Endothelial cell of umbilical vein (primary cell): ENCODE data around the gene DNAI2. TPM values are rescaled to one million over a fixed set of nuclear protein-coding genes. Genes with fewer than 3 reads are reported as not detected.

Experiments used
- BruUV-seq: library from RNA; stranded (reverse); fragments of 400-500 nt; replicated peaks from 2 replicates; lab custom pipeline; 2021; lab: Mats Ljungman, UMichigan
- CTCF ChIA-PET: fragments of 300-600, 350-600 bp; sonication (Branson Sonifier 250); formaldehyde crosslinking; loops from one replicate; lab custom pipeline; 2021; ENCODE audit warnings: antibody characterized with exemption, inconsistent platforms; lab: Charles Lee
- POLR2A ChIA-PET: fragments of 300-600, 350-600 bp; sonication (Branson Sonifier 250); formaldehyde crosslinking; loops from one replicate; lab custom pipeline; 2021; ENCODE audit warnings: antibody characterized with exemption, inconsistent platforms; lab: Charles Lee
- DNase-seq: peaks from one replicate; pipeline ENCODE4 v3.0.0-alpha.2; 2011; ENCODE audit warnings: low read depth, low spot score
- FAIRE-seq: peaks from 2 replicates; lab custom pipeline; 2011; peaks lifted over from hg19 to GRCh38; lab: Jason Lieb, UNC
- H2AFZ ChIP-seq: 2 replicates; pipeline ENCODE4 v1.6.0; 2012; ENCODE audit warnings: low read depth, low read length, control low read depth, inconsistent platforms
- H3K27ac ChIP-seq: 2 replicates; pipeline ENCODE4 v1.5.1; 2011; ENCODE audit warnings: low read depth, mild to moderate bottlenecking, control low read depth, low read length, moderate library complexity; ENCODE audit not compliant: insufficient read depth
- H3K27me3 ChIP-seq, 2 experiments: 2 replicates each; pipeline versions ENCODE4 v1.6.0 to v1.6.1; 2011; ENCODE audit warnings: low read length in 2 of 2, mixed read lengths in 1 of 2; ENCODE audit not compliant: control insufficient read depth in 2 of 2, insufficient read depth in 2 of 2
- H3K36me3 ChIP-seq, 2 experiments: 2 replicates in 1 of 2; 3 replicates in 1 of 2; pipeline ENCODE4 v1.5.1; 2011; ENCODE audit warnings: low read length in 2 of 2, mild to moderate bottlenecking in 1 of 2, moderate library complexity in 1 of 2; ENCODE audit not compliant: control insufficient read depth in 2 of 2, insufficient read depth in 2 of 2; ENCODE audit errors: extremely low read depth in 1 of 2
- H3K4me1 ChIP-seq: 3 replicates; pipeline ENCODE4 v1.5.1; 2011; ENCODE audit warnings: mild to moderate bottlenecking, low read length; ENCODE audit not compliant: control insufficient read depth, insufficient read depth; ENCODE audit errors: extremely low read depth
- H3K4me2 ChIP-seq: 2 replicates; pipeline ENCODE4 v1.6.1; 2011; ENCODE audit warnings: low read length, control low read depth, mixed read lengths; ENCODE audit not compliant: insufficient read depth
- H3K4me3 ChIP-seq, 3 experiments: fragments of 200-600 bp in 1 of 3; sonication (generic), shearing (Covaris generic) in 1 of 3; replicated peaks in 1 of 3; 2 replicates each; pipeline ENCODE4 v1.5.1; 2011 to 2016; ENCODE audit warnings: control low read depth in 3 of 3, low read length in 3 of 3, mild to moderate bottlenecking in 2 of 3, inconsistent platforms in 1 of 3, low read depth in 1 of 3, moderate library complexity in 1 of 3; ENCODE audit not compliant: insufficient read depth in 1 of 3
- H3K79me2 ChIP-seq: 2 replicates; pipeline ENCODE4 v1.6.0; 2012; ENCODE audit warnings: low read length, inconsistent platforms; ENCODE audit not compliant: control insufficient read depth, insufficient read depth
- H3K9ac ChIP-seq: replicated peaks from 2 replicates; pipeline ENCODE3; 2011; ENCODE audit warnings: low read length, control low read depth; ENCODE audit not compliant: insufficient read depth; ENCODE audit errors: extremely low read depth
- H3K9me1 ChIP-seq: replicated peaks from 3 replicates; pipeline ENCODE4 v1.6.0; 2011; ENCODE audit warnings: mild to moderate bottlenecking, low read length; ENCODE audit not compliant: control insufficient read depth, insufficient read depth; ENCODE audit errors: extremely low read depth
- H3K9me3 ChIP-seq: replicated peaks from 2 replicates; pipeline ENCODE4 v1.5.1; 2012; ENCODE audit warnings: low read length, inconsistent platforms; ENCODE audit not compliant: control insufficient read depth, insufficient read depth
- H4K20me1 ChIP-seq: replicated peaks from 2 replicates; pipeline ENCODE3; 2011; ENCODE audit warnings: mild to moderate bottlenecking, low read length; ENCODE audit not compliant: control insufficient read depth, insufficient read depth; ENCODE audit errors: extremely low read depth
- CTCF ChIP-seq, 2 donors: IDR thresholded peaks; 1 replicate in 1 of 2; 2 replicates in 1 of 2; pipeline ENCODE4 v1.5.1; 2011; ENCODE audit warnings: low read length in 2 of 2, mild to moderate bottlenecking in 2 of 2, moderate library complexity in 2 of 2, control low read depth in 1 of 2, inconsistent platforms in 1 of 2, low read depth in 1 of 2; ENCODE audit not compliant: insufficient read depth in 1 of 2; ENCODE audit errors: extremely low read depth in 1 of 2
- POLR2A ChIP-seq: IDR thresholded peaks from 2 replicates; pipeline ENCODE4 v1.6.1; 2012; ENCODE audit warnings: low read depth, mild to moderate bottlenecking, control low read depth, low read length
- dilution Hi-C: fragments of 300-500 bp; cut with MboI; formaldehyde crosslinking; loops from one replicate; pipeline ENCODE4 v1.15.0; 2019; ENCODE audit warnings: low sequenced_read_pairs; ENCODE audit not compliant: extremely low pct_ligation_motif_present
- intact Hi-C: fragments of 100-400 bp; cut with micrococcal nuclease; formaldehyde crosslinking; loops from one replicate; pipeline ENCODE4 v1.10.0; 2022
- polyA plus RNA-seq, 4 experiments: library from polyadenylated mRNA; depleted of rRNA in 3 of 4; stranded (reverse) in 3 of 4; unstranded in 1 of 4; fragments of >200 nt; gene quantifications; 2 replicates each; pipeline versions ENCODE4 v1.2.1 to v1.2.3, GENCODE V29; 2011 to 2012; ENCODE audit warnings: missing spikeins in 1 of 4
- total RNA-seq: library from RNA; stranded (reverse); gene quantifications from 2 replicates; pipeline ENCODE4 v1.2.3, GENCODE V29; 2021

The DNAI2 gene
- total and polyA plus RNA-seq, 2 donors (not counting 3 experiments of a cell fraction or from before 2014, with no cell fraction given) = not detected

GRCh38 chr17:74296548-74296936 lies 22.5 kb downstream of the DNAI2 start:
- POLR2A ChIA-PET = no interaction called here
- DNase-seq (peak; percentile 7), FAIRE-seq (peak; percentile 72)
- BruUV-seq = no TSS peak
- no peaks in the 10 kb centered on the region for H3K9me3 ChIP-seq
- H4K20me1 ChIP-seq = no peaks in the 10 kb centered on the region
- peaks cover 0 to 2% of the 10 kb centered on the region in 2 experiments for H3K27me3 ChIP-seq
- H3K36me3 ChIP-seq = no peaks in the 10 kb centered on the region
- no peaks in the 10 kb centered on the region for H3K9me1 ChIP-seq
- no peaks in the 10 kb centered on the region for H3K4me1 ChIP-seq
- no peak overlapping the region for H3K4me3 ChIP-seq
- peak; percentile 10 to 44 for TF ChIP-seq CTCF (IDR thresholded peaks at IDR 0.05; ENCODE audit: extremely low read depth in 1 of 2, insufficient read depth in 1 of 2, low read depth in 1 of 2, low read length in 2 of 2)
- TF ChIP-seq POLR2A = no peak
- intact Hi-C loops = loop anchor here (5.0 kb wide), 1 partner anchor 84 kb away; the partner anchor contains the start of gene TTYH2
- no peaks in the 10 kb centered on the region for H3K79me2 ChIP-seq
- dilution Hi-C loops = no loop called here
- H3K27ac ChIP-seq = no peak overlapping the region
- H3K9ac ChIP-seq = no peak overlapping the region
- no peak overlapping the region for H2AFZ ChIP-seq
- CTCF ChIA-PET = interaction anchor here (0.6 to 2.4 kb wide), 10 partner anchors 12 to 1740 kb away, joined by 3 to 12 read pairs (median 4); partner anchors contain the start of gene TTYH2
- H3K4me2 ChIP-seq = no peak overlapping the region

- Histone ChIP-seq H3K9me1 (no peaks in the 10 kb centered on the region), H3K79me2 (no peaks in the 10 kb centered on the region), H3K9ac (no peak overlapping the region), H3K4me1 (no peaks in the 10 kb centered on the region), H4K20me1 (no peaks in the 10 kb centered on the region), H3K36me3 (no peaks in the 10 kb centered on the region), H3K27me3 (peaks cover 0 to 2% of the 10 kb centered on the region in 2 experiments), H3K4me2 (no peak overlapping the region), H3K9me3 (no peaks in the 10 kb centered on the region), H3K27ac (no peak overlapping the region), H2AFZ (no peak overlapping the region), H3K4me3 (no peak overlapping the region)
- BruUV-seq = no TSS peak
- ChIA-PET CTCF (interaction anchor here (1.6 to 2.0 kb wide), 2 partner anchors 15 to 65 kb away, joined by 4 to 6 read pairs; no protein-coding TSS in a partner anchor), POLR2A (no interaction called here)
- intact Hi-C loops (loop anchor here (5.0 kb wide), 1 partner anchor 86 kb away; the partner anchor contains the start of gene TTYH2), dilution Hi-C loops (no loop called here)
- TF ChIP-seq POLR2A = no peak
- no peak for FAIRE-seq
- DNase-seq = no peak
Observed at GRCh38 chr17:74297941-74298340, 23.9 kb downstream of the DNAI2 start.
